Stomach (tissue), 4 donors: Measurements from ENCODE around the gene PTPRG.

Experiments
- EP300 ChIP-seq: sonication (generic); formaldehyde crosslinking; IDR thresholded peaks from one replicate; pipeline ENCODE4 v1.6.1; 2017; ENCODE audit warnings: antibody characterized with exemption
- POLR2A ChIP-seq, 4 donors: fragments of 450-650 bp; IDR thresholded peaks; one replicate each; pipeline ENCODE4 v1.6.1; 2016; ENCODE audit warnings: antibody characterized with exemption in 4 of 4, control low read depth in 2 of 4, mild to moderate bottlenecking in 1 of 4, moderate library complexity in 1 of 4
- POLR2AphosphoS5 ChIP-seq, 3 donors: sonication (generic); formaldehyde crosslinking; IDR thresholded peaks; one replicate each; pipeline ENCODE4 v1.6.1; 2016; ENCODE audit warnings: antibody characterized with exemption in 3 of 3
- TF ChIP-seq, protein P1 (sequence below), 7 experiments: fragments of 450-650 bp in 4 of 7; fragments of 200-600 bp in 3 of 7; sonication (generic) in 3 of 7; IDR thresholded peaks; one replicate each; pipeline ENCODE4 v1.5.1; 2016 to 2019; ENCODE audit warnings: antibody characterized with exemption in 7 of 7, control low read depth in 2 of 7, mild to moderate bottlenecking in 1 of 7

DNA sequence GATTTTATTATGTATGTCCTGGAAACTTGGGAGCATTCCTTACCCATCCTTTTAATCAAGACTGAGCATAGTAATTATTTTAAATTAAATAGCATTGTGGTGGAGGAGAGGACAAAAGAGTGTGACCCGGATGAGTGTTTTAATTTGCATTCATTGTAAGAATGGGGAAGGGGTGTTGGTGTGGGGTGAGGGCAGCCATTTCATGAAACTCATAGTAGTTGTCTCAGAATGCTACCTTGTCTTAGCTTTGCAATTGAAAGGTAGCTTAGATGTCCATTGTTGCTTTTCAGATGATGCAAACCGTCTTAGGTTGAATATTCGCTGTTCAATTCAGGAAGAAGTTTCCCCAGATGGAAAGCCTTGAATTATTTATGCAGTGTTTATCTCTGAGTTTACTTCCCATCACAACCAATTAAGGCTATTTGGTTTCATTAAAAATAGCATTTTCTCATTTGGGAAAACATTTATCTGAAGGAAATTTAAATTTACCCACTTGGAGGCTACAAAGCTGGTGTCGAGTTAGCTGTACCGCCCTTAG is 483.6 kb downstream of the PTPRG start:
- no peak for TF ChIP-seq POLR2AphosphoS5 (IDR thresholded peaks at IDR 0.05)
- TF ChIP-seq, protein P1, sequence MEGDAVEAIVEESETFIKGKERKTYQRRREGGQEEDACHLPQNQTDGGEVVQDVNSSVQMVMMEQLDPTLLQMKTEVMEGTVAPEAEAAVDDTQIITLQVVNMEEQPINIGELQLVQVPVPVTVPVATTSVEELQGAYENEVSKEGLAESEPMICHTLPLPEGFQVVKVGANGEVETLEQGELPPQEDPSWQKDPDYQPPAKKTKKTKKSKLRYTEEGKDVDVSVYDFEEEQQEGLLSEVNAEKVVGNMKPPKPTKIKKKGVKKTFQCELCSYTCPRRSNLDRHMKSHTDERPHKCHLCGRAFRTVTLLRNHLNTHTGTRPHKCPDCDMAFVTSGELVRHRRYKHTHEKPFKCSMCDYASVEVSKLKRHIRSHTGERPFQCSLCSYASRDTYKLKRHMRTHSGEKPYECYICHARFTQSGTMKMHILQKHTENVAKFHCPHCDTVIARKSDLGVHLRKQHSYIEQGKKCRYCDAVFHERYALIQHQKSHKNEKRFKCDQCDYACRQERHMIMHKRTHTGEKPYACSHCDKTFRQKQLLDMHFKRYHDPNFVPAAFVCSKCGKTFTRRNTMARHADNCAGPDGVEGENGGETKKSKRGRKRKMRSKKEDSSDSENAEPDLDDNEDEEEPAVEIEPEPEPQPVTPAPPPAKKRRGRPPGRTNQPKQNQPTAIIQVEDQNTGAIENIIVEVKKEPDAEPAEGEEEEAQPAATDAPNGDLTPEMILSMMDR (IDR thresholded peaks at IDR 0.05), result no peak
- TF ChIP-seq POLR2A (IDR thresholded peaks at IDR 0.05), result no peak
- TF ChIP-seq EP300, result no peak
